OCI-LY3 (cell line): Measurements from ENCODE around the gene ELL2.

Experiments
- H2AFZ ChIP-seq: fragments of 200-600, 300-600 bp; shearing (Covaris generic); 2 replicates; pipeline ENCODE4 v1.6.0; 2014; ENCODE audit warnings: antibody characterized with exemption, low read depth, low read length
- H3K27ac ChIP-seq: fragments of 200-600, 300-600 bp; sonication (generic); 2 replicates; pipeline ENCODE4 v1.5.1; 2014; ENCODE audit warnings: mild to moderate bottlenecking, low read length, moderate library complexity, mixed read lengths
- H3K27me3 ChIP-seq: fragments of 200-600, 300-600 bp; sonication (generic); 2 replicates; pipeline ENCODE4 v1.6.1; 2014; ENCODE audit warnings: low read depth, low read length, mixed read lengths
- H3K36me3 ChIP-seq: fragments of 200-600, 300-600 bp; sonication (generic); replicated peaks from 2 replicates; pipeline ENCODE3; 2014; ENCODE audit warnings: low read depth, low read length, mixed read lengths
- H3K4me1 ChIP-seq: fragments of 300-600, 200-600 bp; sonication (generic); 2 replicates; pipeline ENCODE4 v1.6.1; 2014; ENCODE audit warnings: low read length, mixed read lengths
- H3K4me2 ChIP-seq: fragments of 200-600, 300-600 bp; sonication (generic); 2 replicates; pipeline ENCODE4 v1.6.1; 2014; ENCODE audit warnings: low read length, mixed read lengths
- H3K4me3 ChIP-seq: fragments of 300-600, 200-600 bp; sonication (generic); 2 replicates; pipeline ENCODE4 v1.5.1; 2014; ENCODE audit warnings: antibody characterized with exemption, mild to moderate bottlenecking, low read length, moderate library complexity
- H3K79me2 ChIP-seq: fragments of 300-600, 200-600 bp; shearing (Covaris generic); 2 replicates; pipeline ENCODE4 v1.6.1; 2014; ENCODE audit warnings: mild to moderate bottlenecking, low read length, mixed read lengths
- H3K9ac ChIP-seq: fragments of 300-600, 200-600 bp; shearing (Covaris generic); 2 replicates; pipeline ENCODE4 v1.6.0; 2014; ENCODE audit warnings: mild to moderate bottlenecking, low read length, moderate library complexity
- H3K9me3 ChIP-seq: fragments of 200-600, 300-600 bp; shearing (Covaris generic); 2 replicates; pipeline ENCODE4 v1.6.1; 2014; ENCODE audit warnings: low read length, mixed read lengths; ENCODE audit not compliant: insufficient read depth
- H4K20me1 ChIP-seq: fragments of 200-600, 300-600 bp; sonication (generic); 2 replicates; pipeline ENCODE4 v1.6.1; 2016; ENCODE audit warnings: low read length, mixed read lengths; ENCODE audit not compliant: insufficient read depth
- CTCF ChIP-seq: fragments of 200-600, 300-600 bp; sonication (generic); IDR thresholded peaks from 2 replicates; pipeline ENCODE4 v1.5.1; 2014; ENCODE audit warnings: antibody characterized with exemption, low read length, low read depth
- EZH2phosphoT487 ChIP-seq: fragments of 200-600 bp; shearing (Covaris generic); IDR thresholded peaks from 2 replicates; pipeline ENCODE4 v1.6.1; 2018; ENCODE audit warnings: antibody characterized with exemption, mixed run types, low read depth

The ELL2 gene

GRCh38 chr5:95866435-95867040 is 95.1 kb downstream of the ELL2 start:
- H3K27me3 ChIP-seq: 0 out of 2 replicates have a peak, but pooled peaks cover 4% of the 10 kb centered on the region
- no peak overlapping the region for H2AFZ ChIP-seq
- H3K4me1 ChIP-seq: peaks cover 28% of the 10 kb centered on the region
- H3K27ac ChIP-seq: no peak overlapping the region
- no peaks in the 10 kb centered on the region for H3K79me2 ChIP-seq
- no peak overlapping the region for H3K4me3 ChIP-seq
- no peaks in the 10 kb centered on the region for H3K9me3 ChIP-seq
- H3K4me2 ChIP-seq: no peak overlapping the region
- no peak for TF ChIP-seq EZH2phosphoT487
- TF ChIP-seq CTCF: no peak
- no peak overlapping the region for H3K9ac ChIP-seq
- no peaks in the 10 kb centered on the region for H3K36me3 ChIP-seq
- H4K20me1 ChIP-seq: no peaks in the 10 kb centered on the region

- no peak overlapping the region for H3K27ac ChIP-seq
- H3K4me1 ChIP-seq: peaks cover 20% of the 10 kb centered on the region
- H2AFZ ChIP-seq: no peak overlapping the region
- no peaks in the 10 kb centered on the region for H3K9me3 ChIP-seq
- TF ChIP-seq EZH2phosphoT487: no peak
- TF ChIP-seq CTCF: no peak
- no peaks in the 10 kb centered on the region for H3K36me3 ChIP-seq
- no peaks in the 10 kb centered on the region for H4K20me1 ChIP-seq
- H3K4me2 ChIP-seq: no peak overlapping the region
- 0 out of 2 replicates have a peak, but pooled peaks cover 5% of the 10 kb centered on the region for H3K27me3 ChIP-seq
- H3K79me2 ChIP-seq: no peaks in the 10 kb centered on the region
- no peak overlapping the region for H3K9ac ChIP-seq
- no peak overlapping the region for H3K4me3 ChIP-seq
Observed at GRCh38 chr5:95864944-95865504, 96.6 kb downstream of the ELL2 start.

- Histone ChIP-seq H3K27ac (no peak overlapping the region), H3K4me1 (peaks cover 15% of the 10 kb centered on the region)
- TF ChIP-seq EZH2phosphoT487 (no peak), CTCF (no peak)
Observed at GRCh38 chr5:95864456-95864855, 97.2 kb downstream of the ELL2 start.

GRCh38 chr5:95863383-95863757 is 98.3 kb downstream of the ELL2 start:
- Histone ChIP-seq H3K79me2 (no peaks in the 10 kb centered on the region), H3K4me2 (no peak overlapping the region), H4K20me1 (no peaks in the 10 kb centered on the region), H3K27ac (no peak overlapping the region), H3K36me3 (no peaks in the 10 kb centered on the region), H3K4me1 (peaks cover 16% of the 10 kb centered on the region), H2AFZ (no peak overlapping the region), H3K4me3 (no peak overlapping the region), H3K27me3 (0 out of 2 replicates have a peak, but pooled peaks cover 5% of the 10 kb centered on the region), H3K9me3 (no peaks in the 10 kb centered on the region), H3K9ac (no peak overlapping the region)
- no peak for TF ChIP-seq EZH2phosphoT487
- no peak for TF ChIP-seq CTCF

More at GRCh38 chr5:95864456-95864855, 97.2 kb downstream of the ELL2 start:
- H3K4me3 ChIP-seq: no peak overlapping the region
- H3K27me3 ChIP-seq: 0 out of 2 replicates have a peak, but pooled peaks cover 5% of the 10 kb centered on the region
- no peaks in the 10 kb centered on the region for H3K9me3 ChIP-seq
- H3K36me3 ChIP-seq: no peaks in the 10 kb centered on the region
- H3K79me2 ChIP-seq: no peaks in the 10 kb centered on the region
- H4K20me1 ChIP-seq: no peaks in the 10 kb centered on the region
- no peak overlapping the region for H3K9ac ChIP-seq
- no peak overlapping the region for H2AFZ ChIP-seq
- no peak overlapping the region for H3K4me2 ChIP-seq
